Measurements from ENCODE around the gene CDCP2. TPM values are rescaled to one million over a fixed set of nuclear protein-coding genes. Genes with fewer than 3 reads are reported as not detected.

The CDCP2 gene
- total RNA-seq, 1 donor from 2014 or later = not detected

- no peak for TF ChIP-seq CTCF (IDR thresholded peaks at IDR 0.05; ENCODE audit: unreplicated experiment)
- Mint-ChIP-seq H3K36me3 (peaks cover 8% of the 10 kb centered on the region), H3K4me1 (no peaks in the 10 kb centered on the region), H3K27me3 (ENCODE audit: low read depth) (no peaks in the 10 kb centered on the region), H3K27ac (no peak overlapping the region), H3K4me3 (no peak overlapping the region), H3K9me3 (no peaks in the 10 kb centered on the region)
- no peak for DNase-seq (ENCODE audit: low spot score in 2 of 2, unreplicated experiment in 2 of 2)
Observed at GRCh38 chr1:54178296-54179070, 25.7 kb upstream of the CDCP2 start.

GRCh38 chr1:54177726-54178125, 24.9 kb upstream of the CDCP2 start:
- no peak for DNase-seq (ENCODE audit: low spot score in 2 of 2, unreplicated experiment in 2 of 2)
- H3K4me3 Mint-ChIP-seq = no peak overlapping the region

GRCh38 chr1:54176621-54177327, 24.0 kb upstream of the CDCP2 start:
- DNase-seq (ENCODE audit: low spot score in 2 of 2, unreplicated experiment in 2 of 2) = no peak
- Mint-ChIP-seq H3K4me1 (no peaks in the 10 kb centered on the region), H3K27ac (no peak overlapping the region), H3K4me3 (no peak overlapping the region), H3K9me3 (no peaks in the 10 kb centered on the region), H3K36me3 (peaks cover 7% of the 10 kb centered on the region), H3K27me3 (ENCODE audit: low read depth) (no peaks in the 10 kb centered on the region)
- TF ChIP-seq CTCF (IDR thresholded peaks at IDR 0.05; ENCODE audit: unreplicated experiment) = no peak

More at GRCh38 chr1:54177726-54178125, 24.9 kb upstream of the CDCP2 start:
- no peak for TF ChIP-seq CTCF (IDR thresholded peaks at IDR 0.05; ENCODE audit: unreplicated experiment)
- no peaks in the 10 kb centered on the region for H3K27me3 Mint-ChIP-seq (ENCODE audit: low read depth)
- H3K27ac Mint-ChIP-seq = no peak overlapping the region
- H3K9me3 Mint-ChIP-seq = no peaks in the 10 kb centered on the region
- H3K4me1 Mint-ChIP-seq = no peaks in the 10 kb centered on the region
- peaks cover 8% of the 10 kb centered on the region for H3K36me3 Mint-ChIP-seq

GRCh38 chr1:54174106-54174505, 21.3 kb upstream of the CDCP2 start:
- no peak for TF ChIP-seq CTCF (IDR thresholded peaks at IDR 0.05; ENCODE audit: unreplicated experiment)
- Mint-ChIP-seq H3K27ac (no peak overlapping the region), H3K4me1 (no peaks in the 10 kb centered on the region), H3K27me3 (ENCODE audit: low read depth) (no peaks in the 10 kb centered on the region), H3K9me3 (no peaks in the 10 kb centered on the region), H3K4me3 (no peak overlapping the region), H3K36me3 (no peaks in the 10 kb centered on the region)
- no peak for DNase-seq (ENCODE audit: low spot score in 2 of 2, unreplicated experiment in 2 of 2)

GRCh38 chr1:54173681-54174080, 20.9 kb upstream of the CDCP2 start:
- Mint-ChIP-seq H3K4me1 (no peaks in the 10 kb centered on the region), H3K9me3 (no peaks in the 10 kb centered on the region), H3K27ac (no peak overlapping the region), H3K4me3 (no peak overlapping the region), H3K36me3 (no peaks in the 10 kb centered on the region), H3K27me3 (ENCODE audit: low read depth) (no peaks in the 10 kb centered on the region)
- DNase-seq (ENCODE audit: low spot score in 2 of 2, unreplicated experiment in 2 of 2) = no peak
- no peak for TF ChIP-seq CTCF (IDR thresholded peaks at IDR 0.05; ENCODE audit: unreplicated experiment)
